Islet precursor cell (in vitro differentiated cells): Measurements from ENCODE around the gene JDP2.

Source experiments
- DNase-seq: peaks from one replicate; pipeline ENCODE4 v3.0.0-alpha.2; 2018

JDP2 gene

DNA sequence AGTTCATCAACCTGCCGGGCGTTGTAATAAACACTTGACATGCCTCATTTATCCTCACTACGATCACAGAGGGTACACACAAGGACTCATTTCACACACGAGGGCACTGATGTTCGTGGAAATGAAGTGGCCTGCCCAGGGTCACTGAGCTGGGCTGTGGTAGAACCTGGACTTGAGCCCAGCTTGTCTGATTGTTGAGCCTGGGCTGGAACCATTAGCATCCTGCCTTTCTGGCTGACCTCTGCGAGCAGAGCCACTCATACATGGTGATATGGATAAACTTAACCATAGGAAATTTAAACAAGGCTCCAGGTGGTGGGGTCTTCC lies 16.6 kb upstream of the JDP2 start:
- peak; percentile 32 for DNase-seq

DNA sequence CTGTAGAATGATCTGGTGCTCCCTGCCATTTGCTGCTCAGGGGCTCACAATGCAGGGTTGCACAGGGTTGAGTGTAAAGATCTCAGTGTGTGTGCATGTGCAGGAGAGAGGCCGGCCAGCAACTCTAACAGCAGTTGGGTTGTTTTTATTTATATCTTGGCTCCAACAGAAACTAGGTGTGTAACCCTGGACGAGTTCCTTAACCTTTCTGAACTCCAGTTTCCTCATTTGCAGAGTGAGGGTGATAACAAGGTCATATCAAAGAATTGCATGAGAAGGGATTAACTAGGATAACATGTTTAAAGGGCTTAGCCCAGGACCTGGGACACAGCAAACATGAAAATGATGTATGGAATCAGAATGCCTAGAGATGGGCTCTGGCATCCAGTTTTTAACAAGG lies 14.8 kb upstream of the JDP2 start:
- DNase-seq, result no peak

DNA sequence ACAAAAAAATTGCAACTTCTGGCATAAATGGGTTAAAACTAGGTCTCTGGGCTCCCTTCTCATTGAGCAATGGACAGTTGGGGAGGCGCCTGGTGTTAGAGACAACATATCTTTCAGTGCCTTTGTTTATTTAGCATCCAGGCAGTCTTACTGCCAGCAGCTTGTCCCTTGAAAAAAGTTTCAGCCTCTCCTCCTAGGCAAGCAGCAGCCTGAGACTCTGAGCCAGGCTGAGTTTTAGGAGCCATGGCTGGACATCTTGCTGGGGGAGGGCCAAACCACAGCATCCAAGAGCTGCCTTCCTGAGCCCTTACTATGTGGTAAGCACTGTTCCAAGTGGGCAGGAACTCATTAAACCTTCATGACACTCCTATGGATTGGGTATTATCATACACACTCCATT lies 10.1 kb upstream of the JDP2 start:
- DNase-seq, result no peak

DNA sequence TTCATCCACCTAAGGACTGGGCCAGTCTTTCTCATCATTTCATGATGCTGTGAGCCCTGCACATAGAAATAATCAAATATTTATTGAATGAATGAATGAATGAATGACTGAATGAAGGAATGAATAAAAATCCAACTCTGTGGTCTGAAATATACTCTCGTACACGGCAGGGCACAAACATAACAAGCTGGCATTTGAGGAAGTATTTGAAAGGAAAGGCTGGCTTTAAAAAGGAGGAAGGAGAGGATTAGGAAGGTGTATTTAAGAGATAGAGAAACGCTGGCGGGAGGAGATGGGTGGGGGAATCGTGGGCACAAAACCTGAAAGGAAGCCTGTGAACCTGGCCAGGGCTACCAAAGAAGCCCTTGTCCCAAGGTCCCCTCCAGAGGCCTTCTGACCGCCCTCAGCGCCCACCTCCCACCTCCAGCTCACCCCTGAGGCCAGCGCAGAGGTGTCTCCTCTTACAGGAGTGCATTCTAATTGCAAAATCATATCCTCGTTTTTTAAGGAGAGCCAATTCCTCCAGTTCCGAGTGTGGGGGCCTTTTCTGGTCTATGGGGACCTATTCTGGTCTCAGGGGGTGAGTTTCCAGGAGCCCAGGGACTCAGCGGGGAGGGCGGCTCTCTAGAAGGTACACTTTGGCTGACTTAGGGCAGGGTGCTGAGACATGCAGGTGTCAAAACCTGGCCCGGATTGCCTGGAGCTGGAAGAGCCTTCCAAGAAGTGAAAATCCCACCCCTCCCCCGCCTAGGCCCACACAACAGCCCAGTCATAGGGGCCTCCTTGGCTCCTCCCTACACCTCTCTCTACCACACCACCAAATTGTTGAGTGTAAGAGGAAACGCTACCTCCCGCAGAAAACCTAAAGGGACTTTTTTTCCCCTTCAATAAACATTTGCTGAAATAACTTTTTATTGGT lies 8.7 kb upstream of the JDP2 start:
- DNase-seq, result peak; percentile 88

DNA sequence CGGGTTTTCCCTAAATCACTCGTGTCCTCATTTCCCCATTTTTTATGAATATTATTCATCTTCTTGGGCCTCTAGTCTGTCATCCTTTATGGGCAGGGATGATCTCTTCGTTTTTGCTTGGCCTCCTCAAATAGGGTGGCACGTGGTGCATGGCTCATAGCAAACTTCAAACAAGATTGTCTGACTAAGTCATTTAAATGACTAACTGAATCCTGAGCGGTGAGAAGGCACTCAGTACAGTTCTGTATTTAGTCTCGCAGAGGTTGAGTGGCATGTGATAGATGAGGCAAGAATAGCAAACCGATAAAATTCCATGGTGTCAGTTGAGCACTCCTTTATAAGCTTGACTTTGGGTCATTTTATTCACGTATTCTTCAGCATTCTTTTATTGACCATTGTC lies 5.7 kb upstream of the JDP2 start:
- no peak for DNase-seq

DNA sequence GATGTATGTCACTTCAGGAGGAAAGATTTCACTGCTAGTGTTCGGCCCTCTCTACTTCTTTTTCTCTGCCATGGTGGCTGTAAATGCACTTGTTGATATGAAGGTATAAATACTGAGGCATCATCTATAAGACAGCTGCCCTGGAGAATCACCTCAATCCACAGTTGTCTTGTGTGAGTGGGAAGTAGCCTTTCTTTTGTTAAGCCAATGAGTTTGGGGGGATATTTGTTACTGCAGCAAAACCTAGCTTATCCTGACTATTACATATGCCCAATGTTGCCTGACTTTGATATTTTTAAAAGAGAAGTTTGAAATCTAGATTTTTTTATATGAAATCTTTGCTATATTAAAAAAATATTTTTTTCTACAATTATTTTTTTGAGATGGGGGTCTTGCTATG lies 3.3 kb upstream of the JDP2 start:
- no peak for DNase-seq

DNA sequence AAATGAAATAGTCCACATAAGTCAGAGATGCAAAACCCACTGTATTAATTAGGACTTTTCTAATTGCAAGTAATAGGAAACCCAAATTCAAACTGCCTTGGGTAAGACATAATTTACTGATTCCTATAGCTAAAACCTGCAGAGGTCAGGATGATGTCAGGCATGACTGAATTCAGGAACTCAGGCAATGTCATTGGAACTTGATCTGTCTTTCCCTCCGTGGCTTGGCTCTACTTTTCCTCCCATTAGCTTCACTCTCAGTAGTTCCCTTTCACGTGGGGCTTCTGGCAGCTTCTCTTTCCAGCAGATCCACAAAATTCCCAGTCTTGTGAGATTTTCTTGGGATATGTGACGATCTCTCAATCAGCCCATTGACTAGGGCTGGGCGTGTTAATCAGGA lies 2.4 kb upstream of the JDP2 start:
- DNase-seq, result no peak

DNA sequence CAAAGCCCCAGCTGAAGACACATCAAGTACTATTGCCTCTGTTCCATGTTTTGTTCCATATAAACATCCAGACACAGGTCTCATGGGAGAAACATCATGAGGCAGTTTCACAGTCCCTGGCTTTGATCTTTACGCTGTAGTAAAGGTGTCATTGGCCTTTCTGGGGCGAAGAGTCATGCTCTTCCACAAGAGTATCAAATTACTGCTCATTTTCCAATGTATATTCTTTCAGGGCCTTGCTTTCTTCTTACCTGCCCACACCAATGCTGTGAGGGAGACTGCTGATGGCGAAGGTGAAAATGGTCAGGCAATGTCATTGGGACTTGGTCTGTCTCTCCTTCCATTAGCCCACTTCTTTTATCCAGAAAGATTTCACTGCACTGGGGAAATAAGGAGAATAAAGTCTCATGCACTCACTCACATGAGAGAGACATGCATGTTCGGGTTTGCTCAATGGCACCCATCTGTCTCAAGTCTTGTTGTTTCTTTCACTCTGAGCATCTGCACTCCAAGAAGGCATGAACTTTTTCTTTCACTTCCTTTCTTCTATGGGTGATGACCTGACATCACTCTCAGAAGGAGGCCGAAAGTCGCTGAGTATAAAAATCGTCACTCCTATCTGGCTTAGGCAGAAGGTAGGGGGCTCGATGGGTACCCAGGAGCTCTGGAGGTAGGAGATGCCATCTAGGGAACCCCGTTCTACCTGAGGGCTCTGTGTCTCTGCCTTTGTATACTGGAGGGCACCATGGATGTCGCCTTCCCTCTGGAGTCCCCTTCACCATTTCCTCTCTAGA lies 1.3 kb upstream of the JDP2 start:
- DNase-seq, result no peak

DNA sequence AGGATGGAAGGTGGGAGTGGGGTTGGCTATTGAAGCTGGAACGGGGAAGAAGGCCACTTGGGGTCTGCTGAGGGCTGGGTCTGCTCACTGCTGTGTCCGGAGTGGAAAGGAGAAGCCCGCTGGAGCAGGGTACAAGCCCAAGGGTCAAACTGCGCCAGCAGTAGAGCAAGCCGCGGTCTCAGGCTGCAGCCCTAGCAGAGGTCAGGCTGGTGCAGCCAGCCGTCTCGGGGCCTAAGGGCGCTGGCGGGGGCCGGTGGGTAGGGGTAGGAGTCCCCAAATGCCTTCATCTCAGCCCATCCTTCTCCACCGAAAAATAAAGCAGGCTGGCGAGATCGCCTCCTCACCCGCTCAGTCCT lies 718 bp upstream of the JDP2 start:
- DNase-seq, result no peak

DNA sequence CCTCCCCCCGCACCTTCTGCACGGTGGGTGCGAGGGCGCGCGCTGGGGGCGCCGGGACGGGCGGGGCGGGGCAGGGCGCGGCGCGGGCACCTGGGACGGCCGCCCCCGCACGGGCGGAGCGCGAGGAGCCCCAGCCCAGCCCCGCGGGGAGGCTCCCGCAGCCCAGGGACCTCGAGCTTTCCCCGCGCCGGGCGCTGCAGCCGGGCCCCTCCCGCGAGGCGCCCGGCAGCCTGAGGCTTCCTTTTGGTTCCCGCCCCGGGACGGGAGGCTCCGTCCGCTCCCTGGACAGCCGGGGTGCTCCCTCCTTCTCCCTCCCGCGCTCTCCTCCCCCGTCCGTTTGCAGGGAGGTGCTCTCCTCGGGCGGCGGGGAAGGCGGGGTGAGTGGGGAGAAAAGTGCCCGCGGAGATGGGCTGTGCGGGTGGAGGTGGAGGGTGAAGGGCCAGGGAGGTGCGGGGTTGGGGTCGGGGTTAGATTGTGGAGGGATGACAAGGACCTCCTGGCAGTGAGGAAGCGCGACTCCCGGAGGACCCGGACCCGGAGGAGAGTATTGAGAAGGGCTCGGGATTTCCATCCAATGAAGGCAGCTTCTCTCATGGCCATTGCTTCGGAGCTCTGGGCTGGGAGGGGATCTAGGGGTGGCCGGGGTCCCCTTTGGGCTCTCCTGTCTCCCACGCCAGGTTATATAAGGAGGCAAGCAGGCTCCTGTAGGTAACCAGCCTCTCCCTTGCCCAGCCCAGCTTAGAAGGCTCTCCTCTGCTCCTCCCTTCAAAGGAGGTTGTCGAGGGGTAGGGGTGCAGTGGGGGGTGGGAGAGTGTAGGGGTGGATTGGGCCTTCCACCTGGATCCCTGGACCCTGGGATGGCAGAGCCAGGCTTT lies 645 bp downstream of the JDP2 start:
- no peak for DNase-seq

DNA sequence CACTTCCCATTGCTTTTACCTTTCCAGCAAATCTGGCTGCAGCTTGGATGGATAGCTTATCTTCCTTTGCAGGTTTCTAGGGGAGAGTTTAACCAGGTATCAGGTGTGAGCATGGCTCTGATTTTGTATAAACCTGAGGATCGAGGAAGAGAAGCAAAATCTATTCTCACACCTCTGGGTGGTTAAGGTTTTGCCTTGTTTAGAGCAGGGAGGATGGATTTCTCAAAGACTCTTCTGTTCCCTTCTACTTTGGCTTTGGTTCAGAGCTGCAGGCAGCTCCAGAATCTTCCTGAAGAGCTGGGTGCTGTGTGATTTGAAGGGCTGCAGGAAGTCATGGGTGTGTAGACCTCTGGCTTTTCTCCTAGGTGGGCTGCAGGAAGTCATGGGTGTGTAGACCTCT lies 1.7 kb downstream of the JDP2 start:
- no peak for DNase-seq

DNA sequence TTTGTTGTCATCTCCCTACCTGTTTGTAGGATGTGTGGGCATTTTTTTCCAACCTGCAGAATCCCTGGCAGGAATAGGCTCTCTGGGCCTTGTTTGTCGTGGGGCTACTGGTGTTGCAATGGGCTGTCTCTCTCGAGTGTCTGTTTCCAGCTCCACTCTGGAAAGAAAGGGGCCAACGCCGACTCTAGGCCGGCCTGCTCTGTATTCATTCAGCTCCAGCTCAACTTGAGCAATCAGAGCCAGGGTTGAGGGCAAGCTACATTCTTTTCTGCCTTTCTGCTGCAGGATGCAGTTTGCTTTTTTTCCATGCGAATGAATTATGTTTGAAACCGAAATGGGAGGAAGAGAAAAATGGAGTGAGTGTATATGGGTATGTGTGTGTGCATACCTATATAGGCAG lies 2.3 kb downstream of the JDP2 start:
- DNase-seq, result no peak

DNA sequence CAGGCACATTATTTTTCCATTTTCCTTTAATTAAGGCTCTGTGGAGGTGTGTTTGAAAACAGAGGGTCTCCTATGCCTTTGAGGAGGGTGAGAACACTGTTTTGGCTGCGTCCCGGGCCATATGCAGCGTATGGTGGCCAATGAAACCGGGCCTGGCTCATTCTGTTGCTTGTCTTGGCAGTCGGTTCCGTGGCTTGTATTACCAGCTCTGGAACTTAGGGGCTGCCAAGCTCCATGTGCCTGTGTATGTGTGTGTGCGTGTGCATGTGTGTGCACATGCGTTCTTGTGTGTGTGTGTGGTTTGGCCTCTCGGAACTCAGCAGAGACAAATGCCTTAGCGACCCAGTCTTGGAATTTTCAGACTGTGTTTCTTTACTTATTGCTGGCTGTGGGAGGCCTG lies 2.7 kb downstream of the JDP2 start:
- no peak for DNase-seq

DNA sequence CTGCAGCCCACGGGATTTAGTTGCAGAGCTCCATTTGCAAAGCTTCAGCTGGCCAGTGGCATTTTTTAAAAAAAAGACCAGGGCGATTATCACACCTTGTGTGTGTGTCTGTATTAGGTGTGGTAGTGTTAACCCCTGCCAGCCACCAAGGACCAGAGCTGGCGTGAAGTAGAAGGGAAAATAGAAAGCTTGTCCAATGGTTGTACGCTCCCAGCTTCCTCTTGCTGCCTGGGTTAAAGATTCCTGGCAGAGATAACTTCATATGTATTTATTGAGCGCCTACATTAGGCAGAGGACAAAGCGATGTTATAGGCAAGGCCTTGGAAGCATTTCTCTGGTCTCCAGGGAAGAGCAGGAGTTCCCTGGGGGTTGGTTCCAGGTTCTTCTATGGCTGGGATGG lies 3.2 kb downstream of the JDP2 start:
- no peak for DNase-seq

DNA sequence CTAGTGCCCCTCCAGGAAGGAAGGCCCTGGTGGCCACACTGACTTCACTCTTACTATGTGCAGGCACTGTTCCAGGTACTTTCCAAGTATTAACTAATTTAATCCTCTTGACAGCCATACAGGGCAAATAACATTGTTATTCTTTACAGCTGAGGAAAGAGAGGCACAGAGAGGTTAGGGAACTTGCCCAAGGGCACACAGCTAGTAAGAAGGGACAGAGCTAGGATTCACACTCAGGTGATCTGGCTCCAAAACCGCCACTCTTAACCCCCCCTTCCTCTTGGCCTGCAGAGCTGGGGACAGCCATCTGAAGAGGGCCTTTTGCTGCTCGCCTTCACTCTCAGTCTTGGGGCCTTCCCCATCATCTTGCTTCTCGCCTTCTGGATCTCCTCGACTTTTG lies 4.0 kb downstream of the JDP2 start:
- DNase-seq, result no peak

DNA sequence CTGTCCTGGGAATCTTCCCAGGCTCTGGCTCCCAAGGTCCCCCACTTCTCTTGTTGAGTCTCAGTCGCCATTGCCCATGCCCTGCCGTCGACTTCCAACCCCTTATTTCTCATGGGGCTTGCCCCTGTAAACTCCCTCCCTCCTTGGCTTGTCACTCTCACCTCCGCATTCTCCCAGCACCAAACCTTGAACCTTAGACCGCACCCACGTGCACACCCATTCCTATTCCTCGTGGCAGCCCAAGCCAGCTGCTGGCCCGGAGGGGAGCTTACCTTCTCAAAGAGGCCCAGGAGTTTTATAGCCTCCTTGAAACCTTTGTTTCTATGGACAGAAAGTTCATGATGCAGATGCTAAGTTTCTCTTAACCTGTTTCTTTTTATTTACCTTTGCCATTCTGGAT lies 4.6 kb downstream of the JDP2 start:
- no peak for DNase-seq

DNA sequence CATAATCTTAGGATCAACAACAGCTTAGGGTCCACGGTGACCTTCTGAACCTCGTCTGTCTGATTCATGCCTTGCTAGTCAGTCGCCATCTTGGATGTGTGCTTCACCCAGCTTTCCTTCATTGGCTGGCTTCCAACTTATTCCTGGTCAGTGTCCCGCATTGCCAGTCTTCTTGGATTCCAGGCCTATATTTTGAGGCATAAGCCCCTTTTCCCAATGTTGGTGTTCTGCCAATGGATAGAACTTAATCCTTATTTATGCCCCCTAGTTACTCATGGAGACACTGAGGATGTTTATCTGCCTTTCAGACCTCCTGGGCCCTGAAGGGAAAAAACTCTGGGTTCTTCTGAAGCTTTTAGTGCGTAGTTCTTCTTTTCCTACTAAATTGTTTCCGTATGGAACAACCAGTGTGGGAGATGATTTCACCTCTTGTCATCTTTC lies 5.8 kb downstream of the JDP2 start:
- DNase-seq, result no peak

DNA sequence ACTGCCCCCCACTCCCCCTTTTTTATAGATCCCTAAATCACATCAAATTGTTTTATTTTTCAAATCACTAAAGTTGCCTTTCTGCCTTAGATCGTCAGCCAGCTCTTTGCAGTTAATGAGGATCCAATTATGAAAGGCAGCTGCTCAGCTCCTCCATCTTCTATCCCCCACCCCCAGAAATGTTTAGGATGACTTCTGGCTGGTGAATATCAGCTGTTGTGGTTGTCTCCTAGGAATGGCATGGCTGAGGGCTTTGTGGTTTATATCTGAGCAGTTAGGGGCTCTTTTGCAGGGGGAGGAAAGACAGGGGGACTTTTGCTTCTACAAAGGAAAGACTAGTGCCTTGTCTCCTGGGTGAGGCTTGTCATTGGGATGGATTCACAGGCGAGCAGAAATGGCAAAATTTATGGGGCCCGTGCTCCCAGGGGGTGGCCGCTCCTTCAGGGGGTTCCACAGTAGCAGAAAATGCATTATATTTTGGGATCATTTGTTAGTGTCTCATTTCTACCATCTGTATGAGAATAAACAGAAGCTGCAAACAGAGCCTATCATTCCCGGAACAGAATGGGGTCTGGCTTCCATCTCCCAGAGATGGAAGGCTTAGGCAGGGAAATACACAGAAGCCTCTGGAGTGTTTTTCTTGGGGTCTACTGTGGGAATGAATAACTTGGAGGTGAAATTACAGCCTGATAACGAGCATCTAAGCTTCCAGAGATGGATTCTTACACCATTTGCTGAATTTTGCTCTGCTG lies 6.5 kb downstream of the JDP2 start:
- no peak for DNase-seq

DNA sequence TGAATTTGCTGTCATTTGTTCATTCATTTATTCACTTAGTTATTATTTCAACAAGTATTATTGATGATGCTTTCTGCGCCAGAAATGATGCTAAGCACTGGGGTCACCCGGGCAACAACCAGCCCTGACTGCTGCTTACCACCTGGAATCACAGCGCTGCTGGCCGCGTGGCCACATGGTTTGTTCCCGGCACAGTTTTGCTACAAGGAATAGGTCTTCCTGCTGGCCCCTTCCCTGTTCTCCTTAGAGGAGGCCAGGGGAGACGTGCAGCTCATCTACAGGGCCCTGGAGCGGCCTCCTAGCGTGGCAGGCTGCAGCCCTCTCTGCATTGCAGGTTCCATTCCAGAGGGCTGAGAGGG lies 7.0 kb downstream of the JDP2 start:
- DNase-seq, result no peak

DNA sequence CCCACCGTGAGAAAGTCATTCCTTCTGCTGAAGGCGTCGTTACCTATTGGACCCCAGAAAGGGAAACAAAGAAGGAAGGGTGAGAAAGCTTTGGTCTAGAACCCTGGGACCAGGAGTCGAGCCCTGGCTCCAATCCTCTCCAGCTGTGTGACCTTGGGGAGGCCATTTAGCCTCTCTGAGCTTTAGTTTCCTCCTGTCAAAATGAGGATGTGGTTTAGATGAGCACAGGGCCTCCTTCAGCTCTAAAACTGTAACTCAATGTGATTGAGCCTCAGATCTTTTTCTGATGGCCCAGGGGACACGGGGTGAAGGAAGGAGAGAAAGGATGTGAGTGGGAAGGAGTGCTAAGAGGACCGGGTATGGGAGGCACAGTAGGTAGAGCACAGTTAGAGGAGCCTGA lies 7.7 kb downstream of the JDP2 start:
- no peak for DNase-seq

DNA sequence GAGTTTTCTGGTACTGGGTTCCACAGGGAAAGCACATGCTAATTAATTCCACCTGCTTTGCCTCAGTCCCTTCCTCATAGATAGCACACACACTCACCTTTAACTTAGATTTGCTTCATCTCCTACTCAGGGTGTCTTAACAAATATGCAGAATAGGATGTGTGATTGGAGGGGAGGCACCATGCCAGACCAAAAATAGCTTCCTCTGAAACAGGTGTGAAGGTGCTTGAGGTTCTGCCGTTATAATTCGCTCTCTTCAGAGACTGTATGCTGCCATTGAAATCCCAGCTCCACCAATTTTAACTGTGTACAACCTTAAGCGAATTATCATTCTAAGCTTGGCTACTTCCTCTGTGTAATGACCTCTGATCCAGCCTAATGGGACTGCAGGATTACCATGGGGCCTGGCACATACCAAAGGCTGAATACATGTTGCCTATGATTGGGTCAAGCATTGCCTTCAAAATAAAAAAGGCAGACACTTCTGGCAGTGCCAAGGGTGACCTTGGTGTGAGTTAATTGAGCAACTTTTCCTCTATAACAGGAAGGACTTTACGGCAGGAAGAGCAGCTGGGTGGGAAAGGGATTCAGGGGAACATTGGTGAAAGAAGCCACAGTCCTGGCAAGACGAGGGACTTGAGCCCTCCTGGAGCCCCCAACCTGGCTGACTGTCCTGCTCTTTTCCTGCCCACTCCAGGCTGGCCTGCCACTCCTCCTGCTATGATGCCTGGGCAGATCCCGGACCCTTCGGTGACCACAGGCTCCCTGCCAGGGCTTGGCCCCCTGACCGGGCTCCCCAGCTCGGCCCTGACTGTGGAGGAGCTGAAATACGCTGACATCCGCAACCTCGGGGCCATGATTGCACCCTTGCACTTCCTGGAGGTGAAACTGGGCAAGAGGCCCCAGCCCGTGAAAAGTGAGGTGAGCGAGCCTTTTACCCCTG lies 9.7 kb downstream of the JDP2 start:
- no peak for DNase-seq
